Adrenal gland (tissue), 12 donors: ENCODE measurements around the gene PJA2. TPM values are rescaled to one million over a fixed set of nuclear protein-coding genes. Genes with fewer than 3 reads are reported as not detected.
"Not testable (repeated sequence)": the region's sequence is repeated elsewhere in the genome, so short reads cannot be mapped to it uniquely, and the experiment has no call there.

ENCODE experiments used
- DNase-seq, 7 donors: peaks; one replicate each; pipeline ENCODE4 v3.0.0-alpha.2; 2019 to 2020
- H3K27ac ChIP-seq, 5 donors: fragments of 200-600 bp; sonication (generic) in 4 of 5; 1 replicate in 3 of 5; 2 replicates in 2 of 5; pipeline versions ENCODE4 v1.5.1 to v1.8.0; 2016 to 2020; ENCODE audit warnings: mild to moderate bottlenecking in 1 of 5
- H3K27me3 ChIP-seq: fragments of 200-600 bp; 2 replicates; pipeline ENCODE4 v1.8.0; 2021
- H3K36me3 ChIP-seq, 2 donors: fragments of 200-600 bp; replicated peaks in 1 of 2; 1 replicate in 1 of 2; 2 replicates in 1 of 2; pipeline versions ENCODE4 v1.5.1 to v1.8.0; 2018 to 2022
- H3K4me1 ChIP-seq, 2 donors: fragments of 200-600 bp; replicated peaks in 1 of 2; 1 replicate in 1 of 2; 2 replicates in 1 of 2; pipeline versions ENCODE4 v1.5.1 to v1.8.0; 2018 to 2021
- H3K4me3 ChIP-seq, 4 donors: fragments of 200-600 bp; sonication (generic) in 3 of 4; one replicate each; pipeline ENCODE4 v1.5.1; 2016 to 2018
- H3K9me3 ChIP-seq, 3 donors: fragments of 200-600 bp; sonication (generic) in 1 of 3; replicated peaks in 1 of 3; 1 replicate in 2 of 3; 2 replicates in 1 of 3; pipeline versions ENCODE4 v1.5.1 to v1.8.0; 2016 to 2021
- POLR2A ChIP-seq, 2 donors: fragments of 450-650 bp; IDR thresholded peaks; one replicate each; pipeline ENCODE4 v1.6.1; 2017; ENCODE audit warnings: antibody characterized with exemption in 2 of 2, mild to moderate bottlenecking in 2 of 2, moderate library complexity in 1 of 2
- WGBS, 4 donors: extraction: QIAGEN DNeasy Blood & Tissue Kit in 2 of 4; methylation state at CpG; one replicate each; pipeline versions ENCODE4 v1.1.5 to v1.1.7; 2013 to 2017; 5-methylcytosine and 5-hydroxymethylcytosine counted together
- intact Hi-C, 2 donors: fragments of 100-400 bp; cut with DNase I; formaldehyde crosslinking; loops; one replicate each; pipeline versions ENCODE4 v1.14.1 to v1.15.0; 2022 to 2023
- polyA plus RNA-seq, 3 donors: library from polyadenylated mRNA; stranded (reverse); fragments of 200-250 nt in 2 of 3; fragments of 350-450 nt in 1 of 3; fragmentation: Illumina TruSeq in 1 of 3; extraction: RNeasy Lipid Tissue Mini Kit (QIAGEN cat#74804) in 1 of 3; gene quantifications; one replicate each; pipeline ENCODE4 v1.2.3, GENCODE V29; 2013 to 2014
- total RNA-seq, 9 donors: library from RNA; depleted of rRNA in 4 of 9; stranded (reverse); fragments of >200 nt in 4 of 9; fragments of 120-200 nt in 1 of 9; fragmentation: NEBNext Ultra II Directional in 1 of 9; extraction: Animal tissue kit (Norgen Biotek cat#: 25700) in 1 of 9; gene quantifications; one replicate each; pipeline versions ENCODE4 v1.1.0 to v1.2.4, GENCODE V29; 2013 to 2023
- TF ChIP-seq, protein P1 (sequence below), 6 experiments: fragments of 450-650 bp in 4 of 6; fragments of 200-600 bp in 2 of 6; sonication (generic) in 1 of 6; IDR thresholded peaks; 1 replicate in 5 of 6; 2 replicates in 1 of 6; pipeline versions ENCODE4 v1.5.1 to v1.8.0; 2016 to 2021; ENCODE audit warnings: antibody characterized with exemption in 6 of 6, mild to moderate bottlenecking in 2 of 6, moderate library complexity in 1 of 6
- donor health status: healthy with polysubstance abuse.
- donor health status: Bipolar disorder and iron deficiency.
- donor health status: DM: yes; HTN: yes; CAD: no.
- donor health status: DM: no; HTN: no; CAD: no.
- donor health status: DM: no; HTN: no; CAD: no.
- donor health status: DM: yes; HTN: yes; CAD: no.

Gene PJA2
- total and polyA plus RNA-seq, 12 donors: 16.7 to 134 (median 89.1) TPM

DNA sequence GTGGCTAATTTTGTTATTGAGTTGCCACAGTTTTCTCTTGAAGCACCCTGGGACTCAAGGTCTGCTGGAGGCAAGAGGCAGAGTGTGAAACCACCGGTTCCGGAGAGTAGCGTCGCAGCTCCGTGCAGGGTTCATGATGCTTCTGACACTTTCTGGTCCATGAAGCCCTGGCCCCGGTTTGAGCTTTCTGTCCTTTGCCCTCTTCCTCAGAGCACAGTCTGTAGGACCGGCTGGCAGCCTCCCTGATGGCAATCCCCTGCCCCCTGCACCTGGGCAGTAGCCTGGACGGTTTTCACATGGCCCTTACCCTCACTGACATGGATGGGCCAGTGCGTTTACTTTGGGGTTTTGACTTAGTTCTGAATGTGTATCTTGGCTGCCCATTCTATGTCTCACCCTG, 111.9 kb downstream of the PJA2 start:
- Histone ChIP-seq H3K27ac (no peak overlapping the region), H3K27me3 (no peaks in the 10 kb centered on the region), H3K36me3 (no peaks in the 10 kb centered on the region), H3K9me3 (no peaks in the 10 kb centered on the region), H3K4me3 (no peak overlapping the region), H3K4me1 (no peaks in the 10 kb centered on the region)
- intact Hi-C loops: no loop called here
- no peak for DNase-seq
- TF ChIP-seq, protein P1, sequence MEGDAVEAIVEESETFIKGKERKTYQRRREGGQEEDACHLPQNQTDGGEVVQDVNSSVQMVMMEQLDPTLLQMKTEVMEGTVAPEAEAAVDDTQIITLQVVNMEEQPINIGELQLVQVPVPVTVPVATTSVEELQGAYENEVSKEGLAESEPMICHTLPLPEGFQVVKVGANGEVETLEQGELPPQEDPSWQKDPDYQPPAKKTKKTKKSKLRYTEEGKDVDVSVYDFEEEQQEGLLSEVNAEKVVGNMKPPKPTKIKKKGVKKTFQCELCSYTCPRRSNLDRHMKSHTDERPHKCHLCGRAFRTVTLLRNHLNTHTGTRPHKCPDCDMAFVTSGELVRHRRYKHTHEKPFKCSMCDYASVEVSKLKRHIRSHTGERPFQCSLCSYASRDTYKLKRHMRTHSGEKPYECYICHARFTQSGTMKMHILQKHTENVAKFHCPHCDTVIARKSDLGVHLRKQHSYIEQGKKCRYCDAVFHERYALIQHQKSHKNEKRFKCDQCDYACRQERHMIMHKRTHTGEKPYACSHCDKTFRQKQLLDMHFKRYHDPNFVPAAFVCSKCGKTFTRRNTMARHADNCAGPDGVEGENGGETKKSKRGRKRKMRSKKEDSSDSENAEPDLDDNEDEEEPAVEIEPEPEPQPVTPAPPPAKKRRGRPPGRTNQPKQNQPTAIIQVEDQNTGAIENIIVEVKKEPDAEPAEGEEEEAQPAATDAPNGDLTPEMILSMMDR (IDR thresholded peaks at IDR 0.05): no peak
- no peak for TF ChIP-seq POLR2A (IDR thresholded peaks at IDR 0.05)
- WGBS, 4 donors: 85 to 88% (median 85%) methylated on average over 9 of the region's 9 CpGs

- no peaks in the 10 kb centered on the region for H3K9me3 ChIP-seq
- no peak for DNase-seq
- WGBS, 4 donors: 91 to 97% (median 94%) methylated on average over 5 to 6 of the region's 6 CpGs; no CpG with 5 or more reads in 1 of the 4 donors
- H3K27me3 ChIP-seq: no peaks in the 10 kb centered on the region
- H3K27ac ChIP-seq: no peak overlapping the region
- no peaks in the 10 kb centered on the region for H3K4me1 ChIP-seq
- no peaks in the 10 kb centered on the region for H3K36me3 ChIP-seq
- TF ChIP-seq, protein P1 (IDR thresholded peaks at IDR 0.05): no peak
- intact Hi-C loops: no loop called here
- H3K4me3 ChIP-seq: no peak overlapping the region
These were observed 118.7 kb downstream of the PJA2 start for GRCh38 chr5:109291090-109291489.

DNA sequence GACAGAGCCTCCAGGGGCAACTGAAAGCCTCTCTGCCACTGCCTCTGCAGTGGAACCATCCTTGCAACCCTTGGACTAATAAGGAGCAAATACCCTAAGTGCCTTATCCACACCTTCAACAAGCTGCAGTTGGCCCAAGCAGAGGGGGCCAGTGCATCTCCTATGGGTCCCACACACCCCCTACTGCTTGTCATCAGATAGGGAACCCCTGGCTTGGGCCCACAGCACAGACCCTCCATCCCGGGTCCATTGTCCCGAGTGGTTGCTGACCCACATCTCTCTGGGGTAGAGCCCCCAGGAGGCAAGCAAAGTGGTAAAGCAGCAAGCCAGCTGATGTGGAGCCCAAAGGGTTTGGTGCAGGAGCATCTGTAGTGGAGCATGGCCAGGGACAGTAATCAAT, 119.5 kb downstream of the PJA2 start:
- TF ChIP-seq POLR2A (IDR thresholded peaks at IDR 0.05): no peak
- TF ChIP-seq, protein P1 (IDR thresholded peaks at IDR 0.05): no peak
- H3K36me3 ChIP-seq: no peaks in the 10 kb centered on the region
- DNase-seq: no peak
- H3K27ac ChIP-seq: no peak overlapping the region
- intact Hi-C loops: no loop called here
- no peaks in the 10 kb centered on the region for H3K9me3 ChIP-seq
- WGBS, 4 donors: 86 to 90% (median 89%) methylated on average over 2 of the region's 2 CpGs; no CpG with 5 or more reads in 1 of the 4 donors
- no peaks in the 10 kb centered on the region for H3K4me1 ChIP-seq
- H3K4me3 ChIP-seq: no peak overlapping the region
- no peaks in the 10 kb centered on the region for H3K27me3 ChIP-seq

GRCh38 chr5:109286628-109287027, 123.1 kb downstream of the PJA2 start:
- intact Hi-C loops, H3K9me3 ChIP-seq, H3K4me1 ChIP-seq, H3K27me3 ChIP-seq, H3K27ac ChIP-seq, H3K4me3 ChIP-seq, DNase-seq, H3K36me3 ChIP-seq: not testable (repeated sequence)
- WGBS, 4 donors: 88 to 97% (median 90%) methylated on average over 4 of the region's 4 CpGs
